Neural cell (in vitro differentiated cells): ENCODE measurements around the gene RNF44. TPM values are rescaled to one million over a fixed set of nuclear protein-coding genes. Genes with fewer than 3 reads are reported as not detected.

ENCODE experiments used
- H2AFZ ChIP-seq: fragments of 200-600, 300-800 bp; sonication (generic), shearing (Covaris generic); 2 replicates; pipeline ENCODE4 v1.6.0; 2014; ENCODE audit warnings: low read depth, mild to moderate bottlenecking, antibody characterized with exemption, low read length, moderate library complexity
- H3F3A ChIP-seq: fragments of 200-600 bp; shearing (Covaris generic); 2 replicates; pipeline ENCODE4 v1.6.1; 2016; ENCODE audit warnings: mild to moderate bottlenecking, moderate library complexity, mixed read lengths, antibody characterized with exemption, low read length; ENCODE audit not compliant: insufficient read depth, poor library complexity, severe bottlenecking
- H3K27ac ChIP-seq: fragments of 200-600, 300-800 bp; sonication (generic), shearing (Covaris generic); 2 replicates; pipeline ENCODE4 v1.5.1; 2014; ENCODE audit warnings: mild to moderate bottlenecking, low read length, moderate library complexity
- H3K27me3 ChIP-seq: fragments of 300-800, 200-600 bp; sonication (generic), shearing (Covaris generic); 2 replicates; pipeline ENCODE4 v1.6.0; 2014; ENCODE audit warnings: mild to moderate bottlenecking, low read depth, low read length, moderate library complexity; ENCODE audit not compliant: insufficient read depth
- H3K36me3 ChIP-seq: fragments of 300-800, 200-600 bp; sonication (generic), shearing (Covaris generic); 2 replicates; pipeline ENCODE4 v1.5.1; 2014; ENCODE audit warnings: mild to moderate bottlenecking, antibody characterized with exemption, low read length, moderate library complexity; ENCODE audit not compliant: insufficient read depth
- H3K4me2 ChIP-seq: fragments of 300-800, 200-600 bp; sonication (generic), shearing (Covaris generic); 2 replicates; pipeline ENCODE4 v1.6.0; 2014; ENCODE audit warnings: mild to moderate bottlenecking, low read length
- H3K4me3 ChIP-seq: fragments of 300-800, 200-600 bp; sonication (generic), shearing (Covaris generic); 2 replicates; pipeline ENCODE4 v1.5.1; 2014; ENCODE audit warnings: mild to moderate bottlenecking, low read length, moderate library complexity
- H3K79me2 ChIP-seq: fragments of 200-600 bp; shearing (Covaris generic); replicated peaks from 2 replicates; pipeline ENCODE4 v1.6.0; 2014; ENCODE audit warnings: mild to moderate bottlenecking, low read length, moderate library complexity; ENCODE audit not compliant: insufficient read depth
- H3K9ac ChIP-seq: fragments of 300-800, 200-600 bp; sonication (generic), shearing (Covaris generic); 2 replicates; pipeline ENCODE4 v1.6.1; 2016; ENCODE audit warnings: mild to moderate bottlenecking, low read length, mixed read lengths
- H3K9me2 ChIP-seq: fragments of 200-600 bp; shearing (Covaris generic); 2 replicates; pipeline ENCODE4 v1.6.1; 2016; ENCODE audit warnings: mild to moderate bottlenecking, low read length, mixed read lengths; ENCODE audit not compliant: insufficient read depth
- H3K9me3 ChIP-seq: fragments of 200-600, 300-800 bp; sonication (generic), shearing (Covaris generic); 2 replicates; pipeline ENCODE4 v1.6.1; 2016; ENCODE audit warnings: mild to moderate bottlenecking, mixed run types, low read length, moderate library complexity, mixed read lengths
- H4K20me1 ChIP-seq: fragments of 200-600 bp; shearing (Covaris generic); 2 replicates; pipeline ENCODE4 v1.6.1; 2016; ENCODE audit warnings: mild to moderate bottlenecking, mixed run types; ENCODE audit not compliant: insufficient read depth
- EP300 ChIP-seq: fragments of 450-650 bp; conservative IDR thresholded peaks from 2 replicates; pipeline ENCODE4 v1.6.1; 2014; ENCODE audit warnings: antibody characterized with exemption, mild to moderate bottlenecking, moderate library complexity; ENCODE audit not compliant: poor library complexity, severe bottlenecking
- EZH2 ChIP-seq: fragments of 200-600, 300-800 bp; shearing (Covaris generic), sonication (generic); IDR thresholded peaks from 2 replicates; pipeline ENCODE4 v1.6.1; 2014; ENCODE audit warnings: antibody characterized with exemption, low read length, borderline replicate concordance, mild to moderate bottlenecking; ENCODE audit not compliant: insufficient read depth, poor library complexity, severe bottlenecking
- MXI1 ChIP-seq: fragments of 450-650 bp; conservative IDR thresholded peaks from 2 replicates; pipeline ENCODE4 v1.6.1; 2014; ENCODE audit warnings: antibody characterized with exemption, mild to moderate bottlenecking; ENCODE audit not compliant: poor library complexity, severe bottlenecking
- POLR2AphosphoS5 ChIP-seq: IDR thresholded peaks from 2 replicates; pipeline ENCODE4 v1.6.1; 2012
- RAD21 ChIP-seq: fragments of 450-650 bp; conservative IDR thresholded peaks from 2 replicates; pipeline ENCODE4 v1.6.1; 2014; ENCODE audit warnings: antibody characterized with exemption, mild to moderate bottlenecking, moderate library complexity
- SMC3 ChIP-seq: fragments of 450-650 bp; conservative IDR thresholded peaks from 2 replicates; pipeline ENCODE4 v1.6.1; 2014; ENCODE audit warnings: antibody characterized with exemption, mild to moderate bottlenecking, moderate library complexity; ENCODE audit not compliant: poor library complexity
- TAF1 ChIP-seq: IDR thresholded peaks from 2 replicates; pipeline ENCODE4 v1.6.1; 2012; ENCODE audit warnings: low read depth
- polyA plus RNA-seq: library from polyadenylated mRNA; depleted of rRNA; stranded (reverse); fragments of >200 nt; gene quantifications from 2 replicates; pipeline ENCODE4 v1.2.3, GENCODE V29; 2014
- TF ChIP-seq, protein P1 (sequence below): IDR thresholded peaks from 2 replicates; pipeline ENCODE4 v1.6.1; 2012; ENCODE audit warnings: borderline replicate concordance
- TF ChIP-seq, protein P2 (sequence below): fragments of 450-650 bp; IDR thresholded peaks from 2 replicates; pipeline ENCODE4 v1.5.1; 2014; ENCODE audit warnings: antibody characterized with exemption, mild to moderate bottlenecking, moderate library complexity; ENCODE audit not compliant: poor library complexity, severe bottlenecking

RNF44 gene
- polyA plus RNA-seq, 1 donor from 2014 or later = 22.2 TPM

DNA sequence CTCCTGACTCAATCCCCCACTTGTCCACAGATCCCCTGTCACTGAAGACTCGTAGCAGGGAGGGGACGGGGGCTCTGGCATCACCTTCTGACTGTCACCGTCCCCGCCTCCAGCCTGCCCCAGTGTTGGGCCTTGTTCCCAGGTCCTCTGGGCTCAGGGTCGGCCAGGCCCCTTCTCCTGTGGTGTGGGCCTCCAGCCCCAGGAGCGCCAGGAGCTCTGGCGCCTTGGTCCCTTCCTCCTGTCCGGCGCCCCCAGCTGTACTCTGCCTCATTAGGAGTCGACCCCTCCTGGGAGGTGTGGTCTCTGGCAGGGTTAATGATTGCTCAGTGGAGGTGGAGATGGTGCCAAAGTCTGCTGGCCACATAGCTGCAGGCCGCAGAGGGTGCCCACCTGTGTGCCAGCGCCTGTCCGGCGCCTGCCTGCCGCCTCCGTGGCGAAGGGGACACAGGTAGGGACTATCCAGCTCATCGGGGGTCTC, 11.8 kb upstream of the RNF44 start, which contains the start of gene CDHR2:
CDHR2 (plus strand) TSS at position 376 of the 478 bp plus-strand sequence. CDS start 16,011 bp downstream, outside the sequence.
- Histone ChIP-seq H3K27ac (no peak within 1 kb of the TSS), H3K4me3 (no peak within 1 kb of the TSS), H3F3A (no peaks in the 10 kb centered on the region), H3K9ac (no peak within 1 kb of the TSS), H3K79me2 (no peaks in the 10 kb centered on the region), H4K20me1 (no peaks in the 10 kb centered on the region), H2AFZ (no peak within 1 kb of the TSS), H3K4me2 (no peak within 1 kb of the TSS), H3K9me3 (no peaks in the 10 kb centered on the region), H3K9me2 (no peaks in the 10 kb centered on the region), H3K27me3 (no peaks in the 10 kb centered on the region), H3K36me3 (no peaks in the 10 kb centered on the region)
- TF ChIP-seq MXI1 = no peak

DNA sequence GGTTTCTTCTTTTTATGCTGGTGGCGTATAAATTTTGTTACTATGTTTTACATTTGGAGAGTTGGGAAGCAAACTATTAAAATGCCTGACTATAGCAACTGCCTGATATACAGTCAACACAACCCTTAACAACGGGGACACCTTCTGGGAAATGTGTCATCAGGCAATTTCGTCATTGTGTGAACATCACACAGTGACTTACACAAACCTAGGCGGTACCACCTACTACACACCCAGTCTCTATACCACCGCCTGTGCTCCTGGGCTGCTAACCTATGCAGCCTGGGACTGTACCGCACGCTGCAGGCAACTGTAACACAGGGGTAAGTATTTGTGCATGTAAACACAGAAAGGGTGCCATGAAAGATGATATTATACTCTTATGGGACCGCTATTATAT, 10.6 kb upstream of the RNF44 start:
- TF ChIP-seq EP300 = no peak
- TF ChIP-seq EZH2 = no peak
- TF ChIP-seq, protein P1, sequence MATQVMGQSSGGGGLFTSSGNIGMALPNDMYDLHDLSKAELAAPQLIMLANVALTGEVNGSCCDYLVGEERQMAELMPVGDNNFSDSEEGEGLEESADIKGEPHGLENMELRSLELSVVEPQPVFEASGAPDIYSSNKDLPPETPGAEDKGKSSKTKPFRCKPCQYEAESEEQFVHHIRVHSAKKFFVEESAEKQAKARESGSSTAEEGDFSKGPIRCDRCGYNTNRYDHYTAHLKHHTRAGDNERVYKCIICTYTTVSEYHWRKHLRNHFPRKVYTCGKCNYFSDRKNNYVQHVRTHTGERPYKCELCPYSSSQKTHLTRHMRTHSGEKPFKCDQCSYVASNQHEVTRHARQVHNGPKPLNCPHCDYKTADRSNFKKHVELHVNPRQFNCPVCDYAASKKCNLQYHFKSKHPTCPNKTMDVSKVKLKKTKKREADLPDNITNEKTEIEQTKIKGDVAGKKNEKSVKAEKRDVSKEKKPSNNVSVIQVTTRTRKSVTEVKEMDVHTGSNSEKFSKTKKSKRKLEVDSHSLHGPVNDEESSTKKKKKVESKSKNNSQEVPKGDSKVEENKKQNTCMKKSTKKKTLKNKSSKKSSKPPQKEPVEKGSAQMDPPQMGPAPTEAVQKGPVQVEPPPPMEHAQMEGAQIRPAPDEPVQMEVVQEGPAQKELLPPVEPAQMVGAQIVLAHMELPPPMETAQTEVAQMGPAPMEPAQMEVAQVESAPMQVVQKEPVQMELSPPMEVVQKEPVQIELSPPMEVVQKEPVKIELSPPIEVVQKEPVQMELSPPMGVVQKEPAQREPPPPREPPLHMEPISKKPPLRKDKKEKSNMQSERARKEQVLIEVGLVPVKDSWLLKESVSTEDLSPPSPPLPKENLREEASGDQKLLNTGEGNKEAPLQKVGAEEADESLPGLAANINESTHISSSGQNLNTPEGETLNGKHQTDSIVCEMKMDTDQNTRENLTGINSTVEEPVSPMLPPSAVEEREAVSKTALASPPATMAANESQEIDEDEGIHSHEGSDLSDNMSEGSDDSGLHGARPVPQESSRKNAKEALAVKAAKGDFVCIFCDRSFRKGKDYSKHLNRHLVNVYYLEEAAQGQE = no peak
- no peak for TF ChIP-seq SMC3
- TF ChIP-seq TAF1 = no peak
- TF ChIP-seq MXI1 = no peak
- no peaks in the 10 kb centered on the region for H3K27me3 ChIP-seq

DNA sequence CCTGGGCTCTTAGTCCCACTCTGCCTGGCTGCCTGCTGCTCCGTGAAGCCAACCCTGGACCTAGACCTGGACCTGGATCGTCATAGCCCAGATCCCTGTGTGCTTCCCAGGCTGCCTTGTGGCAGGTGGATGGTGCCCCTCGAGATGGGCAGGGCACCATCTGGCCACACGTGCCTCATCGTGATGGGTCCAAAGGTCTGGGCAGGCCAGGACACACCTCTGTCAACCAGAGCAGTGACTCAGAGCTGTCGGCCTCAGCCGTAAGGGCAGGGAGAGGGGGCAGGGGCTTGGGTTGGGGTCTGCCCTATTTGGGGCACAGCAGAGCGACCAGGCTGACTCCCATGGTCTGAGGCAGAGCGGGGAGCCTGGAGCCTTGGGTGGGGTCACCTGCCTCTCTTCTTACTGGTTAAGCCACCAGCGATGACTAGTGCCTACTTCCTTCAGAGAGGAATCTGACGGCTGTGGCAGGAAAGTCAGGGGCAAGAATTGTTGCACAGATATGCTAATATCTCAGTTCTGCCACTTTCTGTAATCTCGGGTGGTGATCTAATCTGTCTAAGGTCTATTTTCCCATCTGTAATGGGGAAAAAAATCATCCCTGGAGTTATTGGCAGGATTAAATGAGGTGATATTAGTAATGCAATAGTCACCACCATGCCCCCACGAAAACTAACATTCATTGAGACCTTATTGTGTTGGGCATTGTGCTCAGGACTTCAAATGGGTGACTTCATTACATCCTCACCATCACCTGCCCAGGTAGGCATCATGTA, 8.7 kb upstream of the RNF44 start:
- H3K9ac ChIP-seq = no peak overlapping the region
- no peak overlapping the region for H2AFZ ChIP-seq
- H3K79me2 ChIP-seq = no peaks in the 10 kb centered on the region
- TF ChIP-seq, protein P1 = no peak
- no peak for TF ChIP-seq MXI1
- no peak for TF ChIP-seq EZH2
- no peak for TF ChIP-seq POLR2AphosphoS5
- TF ChIP-seq, protein P2, sequence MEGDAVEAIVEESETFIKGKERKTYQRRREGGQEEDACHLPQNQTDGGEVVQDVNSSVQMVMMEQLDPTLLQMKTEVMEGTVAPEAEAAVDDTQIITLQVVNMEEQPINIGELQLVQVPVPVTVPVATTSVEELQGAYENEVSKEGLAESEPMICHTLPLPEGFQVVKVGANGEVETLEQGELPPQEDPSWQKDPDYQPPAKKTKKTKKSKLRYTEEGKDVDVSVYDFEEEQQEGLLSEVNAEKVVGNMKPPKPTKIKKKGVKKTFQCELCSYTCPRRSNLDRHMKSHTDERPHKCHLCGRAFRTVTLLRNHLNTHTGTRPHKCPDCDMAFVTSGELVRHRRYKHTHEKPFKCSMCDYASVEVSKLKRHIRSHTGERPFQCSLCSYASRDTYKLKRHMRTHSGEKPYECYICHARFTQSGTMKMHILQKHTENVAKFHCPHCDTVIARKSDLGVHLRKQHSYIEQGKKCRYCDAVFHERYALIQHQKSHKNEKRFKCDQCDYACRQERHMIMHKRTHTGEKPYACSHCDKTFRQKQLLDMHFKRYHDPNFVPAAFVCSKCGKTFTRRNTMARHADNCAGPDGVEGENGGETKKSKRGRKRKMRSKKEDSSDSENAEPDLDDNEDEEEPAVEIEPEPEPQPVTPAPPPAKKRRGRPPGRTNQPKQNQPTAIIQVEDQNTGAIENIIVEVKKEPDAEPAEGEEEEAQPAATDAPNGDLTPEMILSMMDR = no peak
- no peak for TF ChIP-seq RAD21
- no peak for TF ChIP-seq TAF1
- no peak for TF ChIP-seq SMC3
- no peak for TF ChIP-seq EP300
- no peak overlapping the region for H3K4me3 ChIP-seq
- H3K27me3 ChIP-seq = no peaks in the 10 kb centered on the region
- no peak overlapping the region for H3K4me2 ChIP-seq
- no peak overlapping the region for H3K27ac ChIP-seq
- H3F3A ChIP-seq = no peaks in the 10 kb centered on the region
- no peaks in the 10 kb centered on the region for H3K36me3 ChIP-seq
- no peaks in the 10 kb centered on the region for H4K20me1 ChIP-seq
- no peaks in the 10 kb centered on the region for H3K9me2 ChIP-seq
- no peaks in the 10 kb centered on the region for H3K9me3 ChIP-seq

More for the DNA sequence above, 10.6 kb upstream of the RNF44 start:
- H3K79me2 ChIP-seq = no peaks in the 10 kb centered on the region
- no peak overlapping the region for H3K4me2 ChIP-seq
- H3K9ac ChIP-seq = no peak overlapping the region
- no peak overlapping the region for H3K27ac ChIP-seq
- H3K4me3 ChIP-seq = no peak overlapping the region
- no peaks in the 10 kb centered on the region for H3K36me3 ChIP-seq
- no peaks in the 10 kb centered on the region for H3K9me3 ChIP-seq
- H2AFZ ChIP-seq = no peak overlapping the region
- no peaks in the 10 kb centered on the region for H3F3A ChIP-seq
- H4K20me1 ChIP-seq = no peaks in the 10 kb centered on the region
- no peaks in the 10 kb centered on the region for H3K9me2 ChIP-seq
